GM12864 (cell line): ENCODE results near the gene MTA3.

Source experiments
- DNase-seq: peaks from one replicate; pipeline ENCODE4 v3.0.0-alpha.2; 2011; ENCODE audit warnings: low read depth
- H3K4me3 ChIP-seq: 2 replicates; pipeline ENCODE4 v1.5.1; 2011; ENCODE audit warnings: mild to moderate bottlenecking, low read depth, low read length, control low read depth
- CTCF ChIP-seq: IDR thresholded peaks from 2 replicates; pipeline ENCODE4 v1.5.1; 2011; ENCODE audit warnings: low read depth, mild to moderate bottlenecking, moderate library complexity, low read length, control low read depth, inconsistent platforms; ENCODE audit errors: missing control alignments

MTA3 gene

GRCh38 chr2:42795275-42795674 lies 226.8 kb downstream of the MTA3 start:
- DNase-seq: no peak
- TF ChIP-seq CTCF: no peak
- peak overlapping the region; percentile 24; the same call in 1 of the 2 replicates for H3K4me3 ChIP-seq

GRCh38 chr2:42795841-42796301 lies 227.4 kb downstream of the MTA3 start:
- peak overlapping the region; percentile 26; the same call in 1 of the 2 replicates for H3K4me3 ChIP-seq
- no peak for TF ChIP-seq CTCF
- DNase-seq: no peak

- peak overlapping the region; percentile 26 for H3K4me3 ChIP-seq
- TF ChIP-seq CTCF: no peak
- peak; percentile 76 for DNase-seq
Observed at GRCh38 chr2:42796427-42797248, 228.2 kb downstream of the MTA3 start.

- DNase-seq: no peak
- no peak for TF ChIP-seq CTCF
- H3K4me3 ChIP-seq: no peak overlapping the region
Observed at GRCh38 chr2:42797281-42797680, 228.8 kb downstream of the MTA3 start.

- H3K4me3 ChIP-seq: no peak overlapping the region
- DNase-seq: no peak
- TF ChIP-seq CTCF: no peak
Observed at GRCh38 chr2:42799881-42800280, 231.4 kb downstream of the MTA3 start.

GRCh38 chr2:42800461-42800962 lies 232.1 kb downstream of the MTA3 start:
- no peak overlapping the region for H3K4me3 ChIP-seq
- no peak for DNase-seq
- no peak for TF ChIP-seq CTCF

- no peak for TF ChIP-seq CTCF
- DNase-seq: no peak
- no peak overlapping the region for H3K4me3 ChIP-seq
Observed at GRCh38 chr2:42800981-42801380, 232.5 kb downstream of the MTA3 start.
